Measurements from ENCODE around the gene GADD45A. TPM values are rescaled to one million over a fixed set of nuclear protein-coding genes. Genes with fewer than 3 reads are reported as not detected.

GADD45A gene
- total and polyA plus RNA-seq, 4 donors: 26.3 to 57.9 (median 33.4) TPM

GRCh38 chr1:67642629-67643028, 42.4 kb upstream of the GADD45A start (continued):
- TF ChIP-seq, protein P1, sequence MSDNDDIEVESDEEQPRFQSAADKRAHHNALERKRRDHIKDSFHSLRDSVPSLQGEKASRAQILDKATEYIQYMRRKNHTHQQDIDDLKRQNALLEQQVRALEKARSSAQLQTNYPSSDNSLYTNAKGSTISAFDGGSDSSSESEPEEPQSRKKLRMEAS (IDR thresholded peaks at IDR 0.05): no peak
- TF ChIP-seq RAD21 (IDR thresholded peaks at IDR 0.05) (no peak), GABPA (IDR thresholded peaks at IDR 0.05 in 1 of 2, conservative IDR thresholded peaks at IDR 0.05 in 1 of 2) (no peak), CTCF (IDR thresholded peaks at IDR 0.05; ENCODE audit: low read depth, low read length, missing input control) (no peak)

DNA sequence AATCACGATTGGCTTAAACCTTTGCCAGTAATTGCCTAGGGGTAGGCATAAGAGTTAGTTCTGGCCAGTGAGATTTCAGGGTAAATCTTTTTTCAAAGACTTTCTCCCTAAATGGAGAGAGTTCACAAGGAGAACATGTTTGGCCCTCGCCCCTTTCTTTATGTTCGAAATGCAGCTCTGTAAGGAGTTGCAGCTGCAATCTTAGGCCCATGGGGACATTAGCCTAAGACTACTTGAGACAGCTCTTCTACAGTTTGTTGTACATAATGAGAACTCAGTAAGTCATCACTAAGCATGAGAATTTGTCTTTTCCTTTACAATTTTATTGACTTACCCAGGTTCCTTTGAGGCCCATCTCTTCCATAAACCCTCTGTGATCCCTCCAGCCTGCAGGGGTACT, 40.4 kb upstream of the GADD45A start:
- no peaks in the 10 kb centered on the region for H3K36me3 ChIP-seq (ENCODE audit: control insufficient read depth in 4 of 4, insufficient read depth in 3 of 4, low read depth in 1 of 4, low read length in 3 of 4)
- no peak for DNase-seq (ENCODE audit: low spot score)
- no peaks in the 10 kb centered on the region for H3K27me3 ChIP-seq (ENCODE audit: control insufficient read depth in 4 of 4, insufficient read depth in 4 of 4, low read length in 3 of 4)
- H3K4me1 ChIP-seq (ENCODE audit: control insufficient read depth in 4 of 4, insufficient read depth in 4 of 4, low read length in 3 of 4): peaks cover 2 to 31% (median 31%) of the 10 kb centered on the region in 4 donors
- no peaks in the 10 kb centered on the region for H3K9me3 ChIP-seq (ENCODE audit: control insufficient read depth in 4 of 4, low read length in 3 of 4)
- H3K9ac ChIP-seq (ENCODE audit: low read depth in 1 of 2, low read length in 2 of 2): no peak overlapping the region
- WGBS: 90% methylated on average over 3 of the region's 3 CpGs
- H3K4me3 ChIP-seq (ENCODE audit: low read depth in 1 of 3, low read length in 3 of 3): no peak overlapping the region
- no peak overlapping the region for H3K27ac ChIP-seq (ENCODE audit: low read depth in 1 of 2, low read length in 2 of 2)
- TF ChIP-seq, protein P2, sequence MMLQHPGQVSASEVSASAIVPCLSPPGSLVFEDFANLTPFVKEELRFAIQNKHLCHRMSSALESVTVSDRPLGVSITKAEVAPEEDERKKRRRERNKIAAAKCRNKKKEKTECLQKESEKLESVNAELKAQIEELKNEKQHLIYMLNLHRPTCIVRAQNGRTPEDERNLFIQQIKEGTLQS (IDR thresholded peaks at IDR 0.05): no peak
- TF ChIP-seq SP1 (IDR thresholded peaks at IDR 0.05): no peak
- no peak for TF ChIP-seq YY1 (IDR thresholded peaks at IDR 0.05)
- no peak for TF ChIP-seq NR2F2 (IDR thresholded peaks at IDR 0.05)
- TF ChIP-seq FOXA2 (IDR thresholded peaks at IDR 0.05): no peak
- no peak for TF ChIP-seq RAD21 (IDR thresholded peaks at IDR 0.05)
- TF ChIP-seq GABPA (IDR thresholded peaks at IDR 0.05 in 1 of 2, conservative IDR thresholded peaks at IDR 0.05 in 1 of 2): no peak
- no peak for TF ChIP-seq REST (IDR thresholded peaks at IDR 0.05)
- no peak for TF ChIP-seq TAF1 (conservative IDR thresholded peaks at IDR 0.05)
- TF ChIP-seq JUND (IDR thresholded peaks at IDR 0.05): no peak
- no peak for TF ChIP-seq HNF4G (IDR thresholded peaks at IDR 0.05)
- no peak for TF ChIP-seq ZBTB33 (IDR thresholded peaks at IDR 0.05)
- TF ChIP-seq, protein P1 (IDR thresholded peaks at IDR 0.05): no peak
- TF ChIP-seq FOXA1 (IDR thresholded peaks at IDR 0.05): no peak
- TF ChIP-seq RXRA (IDR thresholded peaks at IDR 0.05): no peak
- no peak for TF ChIP-seq HNF4A (conservative IDR thresholded peaks at IDR 0.05)
- no peak for TF ChIP-seq EGR1 (IDR thresholded peaks at IDR 0.05; ENCODE audit: low read depth in 2 of 2)
- no peak for TF ChIP-seq CTCF (IDR thresholded peaks at IDR 0.05; ENCODE audit: low read depth, low read length, missing input control)
